ENCODE results near the gene IL1B.
A peak's percentile ranks its signal among the peaks of the same experiment; 100 is the strongest.

Gene IL1B

GRCh38 chr2:112791019-112791418 is 45.6 kb downstream of the IL1B start:
- Histone ChIP-seq H2AK5ac (ENCODE audit: low read length) (no peak overlapping the region), H2BK12ac (ENCODE audit: low read length) (no peak overlapping the region), H3K36me3 (ENCODE audit: control insufficient read depth in 1 of 2, insufficient read depth in 2 of 2, low read length in 2 of 2) (no peaks in the 10 kb centered on the region), H2BK5ac (ENCODE audit: low read depth, low read length, poor library complexity) (no peak overlapping the region), H2AFZ (ENCODE audit: insufficient read depth, low read length, poor library complexity) (no peak overlapping the region), H4K8ac (ENCODE audit: low read depth, low read length) (no peak overlapping the region), H3K9ac (ENCODE audit: low read length) (no peak overlapping the region), H3K79me2 (ENCODE audit: control insufficient read depth, insufficient read depth, low read length, poor library complexity) (no peaks in the 10 kb centered on the region), H3K27ac (ENCODE audit: low read depth, low read length) (no peak overlapping the region), H3K4me3 (ENCODE audit: low read depth, low read length) (no peak overlapping the region), H3K4ac (ENCODE audit: low read depth, low read length) (no peak overlapping the region), H2BK120ac (ENCODE audit: insufficient read depth, low read length, poor library complexity) (no peak overlapping the region), H4K91ac (ENCODE audit: low read depth, low read length) (no peak overlapping the region), H3K23ac (ENCODE audit: low read length) (no peak overlapping the region), H3K14ac (ENCODE audit: low read length) (no peak overlapping the region), H3K9me3 (ENCODE audit: insufficient read depth, low read depth, low read length) (peaks cover 4% of the 10 kb centered on the region), H3K79me1 (ENCODE audit: low read length) (no peaks in the 10 kb centered on the region), H3K18ac (ENCODE audit: low read length) (no peak overlapping the region), H3K27me3 (ENCODE audit: insufficient read depth, low read length) (no peaks in the 10 kb centered on the region), H3K4me2 (ENCODE audit: low read length) (no peak overlapping the region), H3K4me1 (ENCODE audit: control insufficient read depth in 1 of 2, insufficient read depth in 2 of 2, low read length in 2 of 2) (peaks cover 3 to 14% of the 10 kb centered on the region in 2 experiments), H4K12ac (ENCODE audit: low read depth, low read length) (no peak overlapping the region)
- DNase-seq, result peak; percentile 33 to 69
- no CpG with 5 or more reads among the region's 3 CpGs for WGBS (ENCODE audit: extremely low coverage, insufficient coverage, insufficient read length)

- H3K4me3 ChIP-seq (ENCODE audit: low read depth, low read length), result no peak overlapping the region
- peak; percentile 47 to 62 for DNase-seq
- no peak overlapping the region for H2BK12ac ChIP-seq (ENCODE audit: low read length)
- no peak overlapping the region for H4K8ac ChIP-seq (ENCODE audit: low read depth, low read length)
- H2BK5ac ChIP-seq (ENCODE audit: low read depth, low read length, poor library complexity), result no peak overlapping the region
- H3K36me3 ChIP-seq (ENCODE audit: control insufficient read depth in 1 of 2, insufficient read depth in 2 of 2, low read length in 2 of 2), result no peaks in the 10 kb centered on the region
- no peak overlapping the region for H2BK120ac ChIP-seq (ENCODE audit: insufficient read depth, low read length, poor library complexity)
- no peak overlapping the region for H2AFZ ChIP-seq (ENCODE audit: insufficient read depth, low read length, poor library complexity)
- H3K14ac ChIP-seq (ENCODE audit: low read length), result no peak overlapping the region
- no peaks in the 10 kb centered on the region for H3K79me1 ChIP-seq (ENCODE audit: low read length)
- no peak overlapping the region for H3K4me2 ChIP-seq (ENCODE audit: low read length)
- no peak overlapping the region for H3K9ac ChIP-seq (ENCODE audit: low read length)
- no peaks in the 10 kb centered on the region for H3K27me3 ChIP-seq (ENCODE audit: insufficient read depth, low read length)
- WGBS (ENCODE audit: extremely low coverage, insufficient coverage, insufficient read length), result no CpG with 5 or more reads among the region's 5 CpGs
- H4K12ac ChIP-seq (ENCODE audit: low read depth, low read length), result no peak overlapping the region
- no peak overlapping the region for H3K27ac ChIP-seq (ENCODE audit: low read depth, low read length)
- H4K91ac ChIP-seq (ENCODE audit: low read depth, low read length), result no peak overlapping the region
- peaks cover 4% of the 10 kb centered on the region for H3K9me3 ChIP-seq (ENCODE audit: insufficient read depth, low read depth, low read length)
- no peak overlapping the region for H3K23ac ChIP-seq (ENCODE audit: low read length)
- H3K4me1 ChIP-seq (ENCODE audit: control insufficient read depth in 1 of 2, insufficient read depth in 2 of 2, low read length in 2 of 2), result peaks cover 3 to 12% of the 10 kb centered on the region in 2 experiments
- no peak overlapping the region for H2AK5ac ChIP-seq (ENCODE audit: low read length)
- H3K4ac ChIP-seq (ENCODE audit: low read depth, low read length), result no peak overlapping the region
- no peak overlapping the region for H3K18ac ChIP-seq (ENCODE audit: low read length)
- H3K79me2 ChIP-seq (ENCODE audit: control insufficient read depth, insufficient read depth, low read length, poor library complexity), result no peaks in the 10 kb centered on the region
These were observed 46.3 kb downstream of the IL1B start for GRCh38 chr2:112790305-112790704.

GRCh38 chr2:112789186-112789585 is 47.4 kb downstream of the IL1B start:
- Histone ChIP-seq H3K9ac (ENCODE audit: low read length) (no peak overlapping the region), H3K4me3 (ENCODE audit: low read depth, low read length) (no peak overlapping the region), H3K36me3 (ENCODE audit: control insufficient read depth in 1 of 2, insufficient read depth in 2 of 2, low read length in 2 of 2) (no peaks in the 10 kb centered on the region), H3K23ac (ENCODE audit: low read length) (no peak overlapping the region), H2BK12ac (ENCODE audit: low read length) (no peak overlapping the region), H3K4me1 (ENCODE audit: control insufficient read depth in 1 of 2, insufficient read depth in 2 of 2, low read length in 2 of 2) (peaks cover 3 to 10% of the 10 kb centered on the region in 2 experiments), H3K4me2 (ENCODE audit: low read length) (no peak overlapping the region), H2BK120ac (ENCODE audit: insufficient read depth, low read length, poor library complexity) (no peak overlapping the region), H4K12ac (ENCODE audit: low read depth, low read length) (no peak overlapping the region), H2AFZ (ENCODE audit: insufficient read depth, low read length, poor library complexity) (no peak overlapping the region), H2BK5ac (ENCODE audit: low read depth, low read length, poor library complexity) (no peak overlapping the region), H2AK5ac (ENCODE audit: low read length) (no peak overlapping the region), H4K8ac (ENCODE audit: low read depth, low read length) (no peak overlapping the region), H3K27ac (ENCODE audit: low read depth, low read length) (no peak overlapping the region), H3K9me3 (ENCODE audit: insufficient read depth, low read depth, low read length) (peaks cover 4% of the 10 kb centered on the region), H3K27me3 (ENCODE audit: insufficient read depth, low read length) (no peaks in the 10 kb centered on the region), H3K18ac (ENCODE audit: low read length) (no peak overlapping the region), H3K14ac (ENCODE audit: low read length) (no peak overlapping the region), H3K4ac (ENCODE audit: low read depth, low read length) (no peak overlapping the region), H3K79me2 (ENCODE audit: control insufficient read depth, insufficient read depth, low read length, poor library complexity) (no peaks in the 10 kb centered on the region), H3K79me1 (ENCODE audit: low read length) (no peaks in the 10 kb centered on the region), H4K91ac (ENCODE audit: low read depth, low read length) (no peak overlapping the region)
- WGBS (ENCODE audit: extremely low coverage, insufficient coverage, insufficient read length), result no CpG with 5 or more reads among the region's 1 CpG
- DNase-seq, result no peak

- H4K91ac ChIP-seq (ENCODE audit: low read depth, low read length), result no peak overlapping the region
- H3K23ac ChIP-seq (ENCODE audit: low read length), result no peak overlapping the region
- no peaks in the 10 kb centered on the region for H3K36me3 ChIP-seq (ENCODE audit: control insufficient read depth in 1 of 2, insufficient read depth in 2 of 2, low read length in 2 of 2)
- no peak overlapping the region for H3K9ac ChIP-seq (ENCODE audit: low read length)
- H3K4me3 ChIP-seq (ENCODE audit: low read depth, low read length), result no peak overlapping the region
- H3K27ac ChIP-seq (ENCODE audit: low read depth, low read length), result no peak overlapping the region
- H3K79me1 ChIP-seq (ENCODE audit: low read length), result no peaks in the 10 kb centered on the region
- no peak overlapping the region for H2AK5ac ChIP-seq (ENCODE audit: low read length)
- no peak overlapping the region for H2BK120ac ChIP-seq (ENCODE audit: insufficient read depth, low read length, poor library complexity)
- H2AFZ ChIP-seq (ENCODE audit: insufficient read depth, low read length, poor library complexity), result no peak overlapping the region
- peaks cover 3 to 10% of the 10 kb centered on the region in 2 experiments for H3K4me1 ChIP-seq (ENCODE audit: control insufficient read depth in 1 of 2, insufficient read depth in 2 of 2, low read length in 2 of 2)
- H3K4me2 ChIP-seq (ENCODE audit: low read length), result no peak overlapping the region
- no peaks in the 10 kb centered on the region for H3K79me2 ChIP-seq (ENCODE audit: control insufficient read depth, insufficient read depth, low read length, poor library complexity)
- no peak overlapping the region for H2BK12ac ChIP-seq (ENCODE audit: low read length)
- no peak overlapping the region for H2BK5ac ChIP-seq (ENCODE audit: low read depth, low read length, poor library complexity)
- WGBS (ENCODE audit: extremely low coverage, insufficient coverage, insufficient read length), result no CpG with 5 or more reads among the region's 3 CpGs
- no peak overlapping the region for H4K8ac ChIP-seq (ENCODE audit: low read depth, low read length)
- DNase-seq, result no peak
- no peak overlapping the region for H3K4ac ChIP-seq (ENCODE audit: low read depth, low read length)
- no peak overlapping the region for H3K18ac ChIP-seq (ENCODE audit: low read length)
- no peak overlapping the region for H3K14ac ChIP-seq (ENCODE audit: low read length)
- no peaks in the 10 kb centered on the region for H3K27me3 ChIP-seq (ENCODE audit: insufficient read depth, low read length)
- peaks cover 4% of the 10 kb centered on the region for H3K9me3 ChIP-seq (ENCODE audit: insufficient read depth, low read depth, low read length)
- H4K12ac ChIP-seq (ENCODE audit: low read depth, low read length), result no peak overlapping the region
These were observed 47.9 kb downstream of the IL1B start for GRCh38 chr2:112788653-112789052.

Data from trophoblast cell (in vitro differentiated cells and primary cell).